8988T (cell line): ENCODE measurements around the gene TMEM259.

ENCODE experiments used
- DNase-seq: peaks from one replicate; pipeline ENCODE4 v3.0.0; 2011

TMEM259 gene

GRCh38 chr19:1000591-1001537 is 20.1 kb downstream of the TMEM259 start:
- peak; percentile 93 for DNase-seq

DNA sequence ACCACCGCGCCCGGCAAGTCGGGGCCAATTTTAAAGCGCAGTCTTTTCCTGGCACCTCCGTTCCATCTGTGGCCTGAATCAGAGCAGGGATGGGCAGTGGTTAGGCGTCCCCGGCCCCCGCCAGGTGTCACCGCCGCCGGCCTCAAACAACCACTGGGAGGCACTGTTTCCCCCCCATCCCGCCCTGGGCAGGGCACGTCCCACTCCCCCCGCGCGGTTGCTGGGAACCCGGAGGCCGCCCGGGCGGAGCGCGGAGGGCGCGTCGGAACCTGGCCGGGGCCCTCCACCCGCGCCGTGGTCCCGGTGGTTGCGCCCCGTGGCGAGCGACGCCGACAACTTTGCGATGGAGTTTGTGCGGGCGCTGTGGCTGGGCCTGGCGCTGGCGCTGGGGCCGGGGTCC is 20.8 kb downstream of the TMEM259 start, which contains the start of gene GRIN3B:
Gene GRIN3B, plus strand, starts transcription at position 325 of the 400 bp plus-strand sequence. Its CDS starts 19 bp downstream, at position 344.
- peak; percentile 100 for DNase-seq

DNA sequence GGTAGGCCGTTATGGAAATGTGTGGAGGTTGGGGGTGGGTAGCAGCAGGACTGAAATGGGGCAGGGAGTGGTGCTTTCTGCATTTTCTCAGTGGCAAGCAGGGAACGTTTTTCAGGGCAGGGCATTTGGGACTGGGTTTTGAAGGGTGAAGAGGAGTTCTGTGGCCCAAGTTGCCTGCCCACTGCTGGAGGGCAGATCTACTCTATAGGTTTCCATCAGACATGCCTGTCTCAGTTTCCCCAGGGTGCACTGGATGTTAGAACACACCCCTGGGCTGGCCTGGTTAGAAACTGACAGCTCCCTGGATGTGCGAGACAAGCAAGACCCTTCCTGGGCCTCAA is 21.6 kb downstream of the TMEM259 start:
- no peak for DNase-seq

DNA sequence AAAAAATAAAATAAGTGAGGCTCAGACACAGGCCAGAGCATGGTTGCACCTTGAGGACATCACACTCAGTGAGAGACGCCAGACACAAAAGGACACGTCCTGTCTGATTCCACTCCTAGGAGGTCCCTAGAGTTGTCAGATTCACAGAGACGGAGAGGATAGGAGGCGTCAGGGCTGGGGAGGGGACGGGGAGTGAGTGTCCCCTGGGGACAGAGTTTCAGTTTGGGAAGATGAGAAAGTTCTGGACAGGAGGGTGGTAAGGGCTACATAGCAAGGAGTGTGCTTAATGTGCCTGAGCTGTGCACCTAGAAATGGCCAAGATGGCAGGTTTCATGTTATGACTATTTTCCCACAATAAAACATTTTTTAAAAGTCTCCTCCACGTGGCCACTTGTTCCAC is 22.9 kb downstream of the TMEM259 start:
- no peak for DNase-seq

- no peak for DNase-seq
Observed at GRCh38 chr19:996051-996838, 24.7 kb downstream of the TMEM259 start.

- no peak for DNase-seq
Observed at GRCh38 chr19:995051-995827, 25.7 kb downstream of the TMEM259 start.

- DNase-seq = no peak
Observed at GRCh38 chr19:994516-994915, 26.4 kb downstream of the TMEM259 start.

GRCh38 chr19:993831-994393 is 27.0 kb downstream of the TMEM259 start:
- no peak for DNase-seq

- no peak for DNase-seq
Observed at GRCh38 chr19:993361-993830, 27.5 kb downstream of the TMEM259 start.

GRCh38 chr19:992670-993055 is 28.3 kb downstream of the TMEM259 start:
- DNase-seq = no peak

DNA sequence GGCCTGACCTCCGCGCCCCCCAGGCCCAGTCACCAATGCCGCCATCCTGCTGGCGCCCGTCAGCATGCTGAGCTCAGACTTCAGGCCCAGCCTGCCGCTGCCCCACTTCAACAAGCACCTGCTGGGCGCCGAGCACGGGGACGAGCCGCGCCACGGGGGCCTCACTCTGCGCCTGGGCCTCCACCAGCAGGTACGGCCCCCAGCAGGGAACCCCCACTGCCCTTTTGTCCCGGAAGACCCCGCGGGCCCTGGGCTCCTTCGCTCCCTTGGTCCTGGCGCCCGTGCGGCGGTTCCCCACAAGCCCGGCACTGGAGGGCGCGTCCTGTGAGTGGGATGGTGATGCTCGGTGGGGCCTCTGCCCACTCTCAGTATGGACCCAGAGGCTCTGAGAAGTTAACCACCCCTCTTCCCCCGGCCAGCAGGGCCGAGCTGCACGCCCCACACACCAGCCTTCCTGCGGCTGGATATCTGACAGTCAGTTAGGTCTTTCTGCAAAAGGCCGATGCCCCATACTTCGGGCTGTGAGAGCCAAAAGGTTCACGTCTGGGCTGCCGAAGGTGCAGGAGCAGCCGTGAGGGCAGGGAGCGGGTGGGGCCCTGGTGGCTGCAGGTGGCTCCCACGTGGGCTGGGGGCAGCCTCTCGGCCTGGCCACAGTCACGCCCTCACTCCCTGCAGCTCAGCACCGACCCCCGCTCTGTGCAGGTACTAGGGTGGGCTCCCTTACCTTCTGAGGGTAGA is 28.8 kb downstream of the TMEM259 start:
- DNase-seq = no peak

DNA sequence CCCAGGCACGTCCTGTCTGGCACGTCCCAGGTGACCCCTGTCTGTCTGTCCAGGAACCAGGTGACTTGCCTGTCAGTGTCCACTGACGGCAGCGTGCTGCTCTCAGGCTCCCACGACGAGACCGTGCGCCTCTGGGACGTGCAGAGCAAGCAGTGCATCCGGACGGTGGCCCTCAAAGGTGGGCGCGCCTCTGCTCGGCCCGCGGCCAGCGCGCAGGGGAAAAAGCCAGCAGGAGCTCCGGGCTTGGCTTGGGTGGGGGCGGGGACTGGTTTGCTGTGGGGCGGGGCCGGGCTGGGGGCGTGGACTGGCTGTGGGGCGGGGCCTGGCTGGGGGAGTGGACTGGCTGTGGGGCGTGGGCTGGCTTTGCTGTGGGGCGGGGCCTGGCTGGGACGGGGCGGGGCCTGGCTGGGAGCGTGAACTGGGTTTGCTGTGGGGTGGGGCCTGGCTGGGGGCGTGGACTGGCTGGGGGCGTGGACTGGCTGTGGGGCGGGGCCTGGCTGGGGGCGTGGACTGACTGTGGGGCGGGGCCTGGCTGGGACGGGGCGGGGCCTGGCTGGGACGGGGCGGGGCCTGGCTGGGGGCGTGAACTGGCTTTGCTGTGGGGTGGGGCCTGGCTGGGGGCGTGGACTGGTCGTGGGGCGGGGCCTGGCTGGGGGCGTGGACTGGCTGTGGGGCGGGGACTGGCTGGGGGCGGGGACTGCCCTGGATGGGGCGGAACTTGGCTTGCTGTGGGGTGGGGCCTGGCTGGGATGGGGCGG is 29.6 kb downstream of the TMEM259 start:
- DNase-seq = no peak

DNA sequence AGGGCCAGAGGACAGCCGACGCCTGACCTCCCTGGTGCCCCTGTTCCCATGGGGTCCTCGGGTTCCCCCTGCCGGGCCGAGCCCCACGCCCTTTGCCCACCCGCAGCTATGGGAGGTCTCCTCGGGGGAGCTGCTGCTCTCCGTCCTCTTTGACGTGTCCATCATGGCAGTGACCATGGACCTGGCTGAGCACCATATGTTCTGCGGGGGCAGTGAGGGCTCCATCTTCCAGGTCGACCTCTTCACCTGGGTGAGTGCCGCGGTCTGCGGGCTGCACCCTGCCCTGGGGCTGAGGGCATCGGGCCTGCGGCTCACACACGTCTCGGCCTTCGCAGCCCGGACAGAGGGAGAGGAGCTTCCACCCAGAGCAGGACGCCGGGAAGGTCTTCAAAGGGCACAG is 30.2 kb downstream of the TMEM259 start:
- no peak for DNase-seq

DNA sequence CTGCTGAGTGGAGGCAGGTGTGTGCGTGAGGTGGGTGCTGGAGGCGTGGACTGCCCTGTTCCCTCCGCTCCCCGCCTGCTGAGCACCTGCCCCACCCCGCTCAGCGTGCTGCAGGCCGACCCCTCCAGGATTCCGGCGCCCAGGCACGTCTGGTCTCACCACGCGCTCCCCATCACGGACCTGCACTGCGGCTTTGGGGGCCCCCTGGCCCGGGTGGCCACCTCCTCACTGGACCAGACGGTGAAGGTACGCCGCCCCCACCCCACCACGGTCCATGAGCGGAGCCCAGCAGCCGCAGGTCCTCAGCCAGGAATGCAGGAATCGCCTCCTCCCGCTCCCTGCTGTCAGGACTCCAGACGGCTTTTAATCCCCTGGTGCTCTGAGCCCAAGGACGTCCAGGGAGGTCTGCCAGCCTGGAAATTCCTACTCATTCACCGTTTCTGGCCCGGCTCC is 30.8 kb downstream of the TMEM259 start:
- no peak for DNase-seq

DNA sequence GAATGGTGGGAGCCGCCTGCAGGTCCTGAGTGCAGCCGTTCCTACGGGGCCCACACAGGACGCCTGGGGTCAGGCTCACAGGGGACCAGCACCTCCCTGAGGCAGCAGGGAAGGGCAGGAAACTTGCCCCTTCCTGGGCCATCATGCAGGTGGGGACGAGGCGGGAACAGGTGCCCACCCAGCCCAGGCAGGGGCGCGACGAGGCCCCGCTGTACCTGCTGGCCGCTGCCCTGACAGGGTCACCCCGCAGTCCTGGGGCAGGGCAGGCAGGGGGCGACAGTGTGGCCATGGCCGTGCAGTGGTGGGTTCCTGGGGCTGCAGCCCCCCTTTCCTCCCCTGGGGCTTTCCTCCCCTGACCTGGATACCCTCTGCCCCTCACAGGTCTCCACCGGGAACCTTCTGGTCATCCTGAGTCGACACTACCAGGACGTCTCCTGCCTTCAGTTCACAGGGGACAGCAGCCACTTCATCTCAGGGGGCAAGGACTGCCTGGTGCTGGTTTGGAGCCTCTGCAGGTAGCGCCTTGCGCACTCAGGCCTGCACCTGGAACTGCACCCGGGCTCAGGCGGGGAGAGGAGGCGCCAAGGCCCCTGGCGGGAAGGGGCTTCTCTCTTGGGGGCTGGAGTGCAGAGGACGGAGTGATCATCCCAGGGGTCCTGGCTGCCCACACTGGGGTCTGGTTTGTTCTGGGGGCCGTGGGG is 31.4 kb downstream of the TMEM259 start:
- DNase-seq = no peak

- no peak for DNase-seq
Observed at GRCh38 chr19:988510-988909, 32.4 kb downstream of the TMEM259 start.

GRCh38 chr19:988081-988480 is 32.8 kb downstream of the TMEM259 start:
- no peak for DNase-seq

DNA sequence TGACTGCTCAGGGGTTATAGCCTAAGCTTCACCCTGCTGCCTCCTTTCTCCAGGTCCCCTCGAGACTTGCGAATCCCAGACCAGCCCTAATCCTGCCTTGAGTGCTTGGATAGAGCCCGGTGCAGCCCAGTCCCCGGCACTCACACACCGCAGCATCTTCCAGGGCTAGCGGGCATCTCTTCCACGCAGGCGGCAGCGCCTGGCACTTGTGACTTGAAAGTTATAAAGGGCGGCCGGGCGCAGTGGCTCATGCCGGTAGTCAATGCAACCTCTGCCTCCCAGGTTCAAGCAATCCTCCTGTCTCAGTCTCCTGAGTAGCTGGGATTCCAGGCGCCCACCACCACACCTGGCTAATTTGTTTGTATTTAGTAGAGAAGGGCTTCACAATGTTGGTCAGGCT is 34.8 kb downstream of the TMEM259 start:
- DNase-seq = no peak

DNA sequence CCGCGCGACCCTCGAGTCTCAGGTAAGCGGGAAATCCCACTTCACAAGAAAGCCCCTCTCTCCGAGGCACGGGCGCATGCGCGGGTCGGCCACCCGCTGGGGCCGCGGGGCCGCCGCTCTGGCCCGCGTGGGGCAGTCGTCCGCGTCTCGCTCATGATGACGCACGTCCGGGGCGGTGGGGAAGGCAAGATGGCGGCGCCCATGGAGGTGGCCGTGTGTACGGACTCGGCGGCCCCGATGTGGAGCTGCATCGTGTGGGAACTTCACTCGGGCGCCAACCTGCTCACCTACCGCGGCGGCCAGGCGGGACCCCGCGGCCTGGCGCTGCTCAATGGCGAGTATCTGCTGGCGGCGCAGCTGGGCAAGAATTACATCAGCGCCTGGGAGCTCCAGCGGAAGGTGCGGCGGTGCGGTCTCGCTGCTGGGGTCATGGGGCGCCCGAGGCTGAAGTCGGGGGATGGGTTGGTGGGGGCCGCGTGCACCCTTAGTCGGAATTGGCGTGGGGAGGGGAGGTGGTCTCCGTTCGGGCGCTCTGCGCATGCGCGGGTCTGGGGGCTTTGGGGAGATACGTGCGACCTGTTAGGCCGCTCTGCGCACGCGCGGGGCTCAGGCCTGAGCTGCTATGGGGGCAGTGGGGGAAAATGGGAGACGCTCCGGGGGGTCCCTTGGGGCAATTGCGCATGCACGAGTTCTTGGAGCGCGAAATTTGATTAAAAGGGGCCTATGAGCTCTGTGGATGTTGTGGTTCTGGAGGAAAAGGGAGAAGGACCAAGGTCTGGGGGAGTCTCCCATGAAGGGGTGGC is 36.6 kb downstream of the TMEM259 start, which contains the start of gene WDR18:
Gene WDR18, plus strand, starts transcription at position 181 of the 803 bp plus-strand sequence. Its CDS starts 9 bp downstream, at position 190.
- peak; percentile 100 for DNase-seq
